LNCaP clone FGC (cell line): ENCODE measurements around the gene ACAT1.
"Not testable (repeated sequence)": the region's sequence is repeated elsewhere in the genome, so short reads cannot be mapped to it uniquely, and the experiment has no call there.

Experiments used
- DNase-seq: peaks from one replicate; pipeline ENCODE4 v3.0.0-alpha.2; 2011; ENCODE audit warnings: low read depth
- H3K4me3 ChIP-seq: 2 replicates; pipeline ENCODE4 v1.5.1; 2011; ENCODE audit warnings: mild to moderate bottlenecking, low read depth, low read length, control low read depth
- TF ChIP-seq, protein P1 (sequence below): IDR thresholded peaks from 2 replicates; pipeline ENCODE4 v1.5.1; 2012; ENCODE audit warnings: mild to moderate bottlenecking; ENCODE audit not compliant: control insufficient read depth, insufficient read depth; ENCODE audit errors: extremely low read depth

The ACAT1 gene

GRCh38 chr11:108144615-108145014 is 23.2 kb downstream of the ACAT1 start:
- H3K4me3 ChIP-seq, result no peak overlapping the region
- TF ChIP-seq, protein P1, sequence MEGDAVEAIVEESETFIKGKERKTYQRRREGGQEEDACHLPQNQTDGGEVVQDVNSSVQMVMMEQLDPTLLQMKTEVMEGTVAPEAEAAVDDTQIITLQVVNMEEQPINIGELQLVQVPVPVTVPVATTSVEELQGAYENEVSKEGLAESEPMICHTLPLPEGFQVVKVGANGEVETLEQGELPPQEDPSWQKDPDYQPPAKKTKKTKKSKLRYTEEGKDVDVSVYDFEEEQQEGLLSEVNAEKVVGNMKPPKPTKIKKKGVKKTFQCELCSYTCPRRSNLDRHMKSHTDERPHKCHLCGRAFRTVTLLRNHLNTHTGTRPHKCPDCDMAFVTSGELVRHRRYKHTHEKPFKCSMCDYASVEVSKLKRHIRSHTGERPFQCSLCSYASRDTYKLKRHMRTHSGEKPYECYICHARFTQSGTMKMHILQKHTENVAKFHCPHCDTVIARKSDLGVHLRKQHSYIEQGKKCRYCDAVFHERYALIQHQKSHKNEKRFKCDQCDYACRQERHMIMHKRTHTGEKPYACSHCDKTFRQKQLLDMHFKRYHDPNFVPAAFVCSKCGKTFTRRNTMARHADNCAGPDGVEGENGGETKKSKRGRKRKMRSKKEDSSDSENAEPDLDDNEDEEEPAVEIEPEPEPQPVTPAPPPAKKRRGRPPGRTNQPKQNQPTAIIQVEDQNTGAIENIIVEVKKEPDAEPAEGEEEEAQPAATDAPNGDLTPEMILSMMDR, result no peak
- no peak for DNase-seq

DNA sequence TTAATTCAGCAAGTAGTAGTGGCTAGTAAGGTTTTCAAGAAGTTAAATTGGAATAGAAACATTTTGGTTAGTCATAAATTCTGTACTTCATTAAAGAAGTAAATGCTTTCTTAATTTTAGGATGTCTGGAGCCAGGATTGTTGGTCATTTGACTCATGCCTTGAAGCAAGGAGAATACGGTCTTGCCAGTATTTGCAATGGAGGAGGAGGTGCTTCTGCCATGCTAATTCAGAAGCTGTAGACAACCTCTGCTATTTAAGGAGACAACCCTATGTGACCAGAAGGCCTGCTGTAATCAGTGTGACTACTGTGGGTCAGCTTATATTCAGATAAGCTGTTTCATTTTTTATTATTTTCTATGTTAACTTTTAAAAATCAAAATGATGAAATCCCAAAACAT is 25.8 kb downstream of the ACAT1 start:
- TF ChIP-seq, protein P1, result no peak
- no peak for DNase-seq
- H3K4me3 ChIP-seq, result no peak overlapping the region

- no peak for DNase-seq
- TF ChIP-seq, protein P1, result no peak
- no peak overlapping the region for H3K4me3 ChIP-seq
Measured at GRCh38 chr11:108148556-108148955, 27.2 kb downstream of the ACAT1 start.

DNA sequence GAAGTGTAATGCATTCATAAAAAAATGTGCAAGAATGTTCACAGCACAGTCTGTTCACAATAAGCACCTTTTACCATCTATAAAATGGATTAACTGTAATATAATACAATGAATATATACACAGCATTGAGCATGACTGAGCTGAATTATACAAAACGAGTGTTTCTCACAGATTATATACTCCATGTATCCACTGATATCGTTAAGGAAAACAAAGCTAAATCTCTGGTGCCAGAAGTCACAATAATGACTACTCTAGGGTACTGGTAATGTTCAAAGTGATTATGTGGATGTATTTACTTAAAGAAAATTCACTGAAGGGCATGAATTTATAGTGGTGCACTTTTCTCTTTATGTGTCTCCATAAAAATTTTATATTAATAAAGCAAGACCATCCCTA is 33.2 kb downstream of the ACAT1 start:
- TF ChIP-seq, protein P1, result no peak
- peak; percentile 11 for DNase-seq
- no peak overlapping the region for H3K4me3 ChIP-seq

DNA sequence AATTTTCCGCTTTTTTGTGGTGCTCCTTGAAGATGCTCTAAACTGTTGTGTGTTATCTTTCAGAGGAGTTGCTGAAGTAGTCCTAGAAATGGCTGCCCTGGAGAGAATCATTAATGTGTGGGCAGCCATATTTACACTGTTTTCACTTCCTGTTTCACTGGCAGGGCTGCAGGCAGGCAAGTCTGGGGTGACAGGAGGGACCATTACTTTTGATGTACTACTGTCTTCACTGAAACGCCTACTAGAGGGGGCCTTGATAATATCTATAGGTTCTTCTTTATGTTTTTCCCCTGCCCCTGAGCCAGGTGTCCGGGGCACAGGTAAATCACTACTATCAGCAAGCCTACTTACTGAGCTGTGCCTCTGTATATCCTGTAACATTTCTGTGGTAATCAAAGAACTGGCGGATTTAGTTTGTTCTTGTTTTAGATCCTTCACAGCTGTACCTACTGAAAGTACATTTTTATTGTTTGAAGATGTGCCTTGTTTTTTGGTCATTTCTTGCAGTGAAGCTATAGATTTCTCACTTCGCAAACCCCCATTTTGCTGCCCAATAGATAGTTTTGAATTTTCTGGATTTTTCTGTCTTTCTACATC is 39.7 kb downstream of the ACAT1 start:
- no peak overlapping the region for H3K4me3 ChIP-seq
- DNase-seq, result no peak
- TF ChIP-seq, protein P1, result no peak

DNA sequence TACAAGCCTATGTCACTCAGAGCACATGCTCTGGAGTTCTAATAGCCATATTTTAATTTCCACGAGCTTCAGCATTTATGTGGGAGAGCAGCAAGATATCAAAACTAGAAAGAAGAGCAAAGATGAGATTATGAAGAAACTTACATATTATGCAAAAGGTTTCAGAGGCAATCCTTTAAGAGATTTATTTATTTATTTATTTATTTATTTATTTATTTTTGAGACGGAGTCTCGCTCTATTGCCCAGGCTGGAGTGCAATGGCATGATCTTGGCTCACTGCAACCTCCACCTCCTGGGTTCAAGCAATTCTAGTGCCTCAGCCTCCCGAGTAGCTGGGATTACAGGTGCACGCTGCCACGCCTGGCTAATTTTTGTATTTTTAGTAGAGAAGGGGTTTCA is 41.5 kb downstream of the ACAT1 start:
- DNase-seq, H3K4me3 ChIP-seq: not testable (repeated sequence)

DNA sequence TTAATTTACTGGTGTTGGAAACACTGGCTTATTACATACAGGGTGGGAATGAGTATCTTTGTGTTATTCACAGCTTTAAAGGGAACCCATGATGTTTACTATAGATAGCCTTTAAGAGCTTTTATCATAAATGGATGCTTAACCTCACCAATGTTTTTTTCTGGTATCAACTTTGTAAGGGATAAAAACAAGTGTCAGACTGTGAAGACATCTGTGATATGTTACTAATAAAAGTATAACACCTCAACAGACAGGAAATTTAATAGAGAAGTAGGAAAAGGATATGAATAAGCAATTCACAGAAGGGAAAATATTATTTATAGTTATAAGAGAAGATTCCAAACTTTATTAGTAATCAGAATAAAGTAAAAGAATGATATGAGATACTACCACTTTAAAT is 46.3 kb downstream of the ACAT1 start:
- DNase-seq, result no peak

More for the DNA sequence above, 46.3 kb downstream of the ACAT1 start:
- TF ChIP-seq, protein P1, result no peak
- H3K4me3 ChIP-seq, result no peak overlapping the region
